Vagina (tissue), 2 donors: ENCODE results near the gene TSPEAR. TPM values are rescaled to one million over a fixed set of nuclear protein-coding genes. Genes with fewer than 3 reads are reported as not detected.

Experiments
- DNase-seq, 2 donors: peaks; one replicate each; pipeline ENCODE4 v3.0.0-alpha.2; 2017; ENCODE audit errors: extremely low spot score in 2 of 2
- H3K27ac ChIP-seq: fragments of 200-600 bp; sonication (generic); one replicate; pipeline ENCODE4 v1.5.1; 2019
- H3K27me3 ChIP-seq: fragments of 200-600 bp; sonication (generic); one replicate; pipeline ENCODE4 v1.5.1; 2019
- H3K36me3 ChIP-seq, 2 donors: fragments of 200-600 bp; sonication (generic); one replicate each; pipeline ENCODE4 v1.5.1; 2017 to 2019
- H3K4me1 ChIP-seq: fragments of 200-600 bp; sonication (generic); one replicate; pipeline ENCODE4 v1.5.1; 2019
- H3K4me3 ChIP-seq, 2 donors: fragments of 200-600 bp; sonication (generic); 1 replicate in 1 of 2; 2 replicates in 1 of 2; pipeline ENCODE4 v1.5.1; 2016 to 2019
- H3K9me3 ChIP-seq: fragments of 200-600 bp; sonication (generic); one replicate; pipeline ENCODE4 v1.5.1; 2019
- POLR2A ChIP-seq, 2 donors: fragments of 450-650 bp; IDR thresholded peaks; one replicate each; pipeline ENCODE4 v1.6.1; 2017; ENCODE audit warnings: antibody characterized with exemption in 2 of 2, mild to moderate bottlenecking in 2 of 2, moderate library complexity in 2 of 2
- POLR2AphosphoS5 ChIP-seq, 2 donors: sonication (generic); formaldehyde crosslinking; IDR thresholded peaks; one replicate each; pipeline ENCODE4 v1.9.0; 2017; ENCODE audit warnings: antibody characterized with exemption in 2 of 2, mild to moderate bottlenecking in 2 of 2, low read depth in 1 of 2; ENCODE audit not compliant: insufficient read depth in 1 of 2
- intact Hi-C: fragments of 100-400 bp; cut with DNase I; formaldehyde crosslinking; loops from one replicate; pipeline ENCODE4 v1.15.1; 2023
- total RNA-seq: library from RNA; depleted of rRNA; stranded (reverse); fragments of >200 nt; gene quantifications from one replicate; pipeline ENCODE4 v1.2.3, GENCODE V29; 2016
- TF ChIP-seq, protein P1 (sequence below), 3 experiments: fragments of 450-650 bp in 2 of 3; fragments of 200-600 bp in 1 of 3; sonication (generic) in 1 of 3; IDR thresholded peaks; one replicate each; pipeline ENCODE4 v1.5.1; 2017 to 2019; ENCODE audit warnings: antibody characterized with exemption in 3 of 3, mild to moderate bottlenecking in 2 of 3, moderate library complexity in 2 of 3

TSPEAR gene
- total RNA-seq, 1 donor from 2014 or later, result not detected

DNA sequence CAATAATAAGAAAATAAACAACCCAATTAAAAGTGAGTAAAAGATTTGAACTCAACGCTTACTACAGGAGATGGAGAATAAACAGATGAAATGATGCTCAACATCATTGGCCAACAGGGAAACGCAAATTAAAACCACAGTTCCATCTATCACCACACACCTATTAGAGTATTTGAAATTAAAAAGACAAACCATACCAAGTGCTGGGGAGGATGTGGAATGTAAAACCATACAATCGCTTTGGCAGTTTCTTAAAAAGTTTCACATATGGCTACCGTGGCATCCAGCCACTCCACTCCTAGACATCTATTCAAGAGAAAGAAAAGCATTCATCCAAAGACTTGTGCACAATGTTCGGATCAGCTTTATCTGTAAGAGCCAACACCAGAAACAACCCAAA, 257.3 kb downstream of the TSPEAR start:
- Histone ChIP-seq H3K27me3 (no peaks in the 10 kb centered on the region), H3K9me3 (no peaks in the 10 kb centered on the region), H3K4me1 (peaks cover 9% of the 10 kb centered on the region), H3K36me3 (no peaks in the 10 kb centered on the region), H3K4me3 (no peak overlapping the region), H3K27ac (no peak overlapping the region)
- TF ChIP-seq, protein P1, sequence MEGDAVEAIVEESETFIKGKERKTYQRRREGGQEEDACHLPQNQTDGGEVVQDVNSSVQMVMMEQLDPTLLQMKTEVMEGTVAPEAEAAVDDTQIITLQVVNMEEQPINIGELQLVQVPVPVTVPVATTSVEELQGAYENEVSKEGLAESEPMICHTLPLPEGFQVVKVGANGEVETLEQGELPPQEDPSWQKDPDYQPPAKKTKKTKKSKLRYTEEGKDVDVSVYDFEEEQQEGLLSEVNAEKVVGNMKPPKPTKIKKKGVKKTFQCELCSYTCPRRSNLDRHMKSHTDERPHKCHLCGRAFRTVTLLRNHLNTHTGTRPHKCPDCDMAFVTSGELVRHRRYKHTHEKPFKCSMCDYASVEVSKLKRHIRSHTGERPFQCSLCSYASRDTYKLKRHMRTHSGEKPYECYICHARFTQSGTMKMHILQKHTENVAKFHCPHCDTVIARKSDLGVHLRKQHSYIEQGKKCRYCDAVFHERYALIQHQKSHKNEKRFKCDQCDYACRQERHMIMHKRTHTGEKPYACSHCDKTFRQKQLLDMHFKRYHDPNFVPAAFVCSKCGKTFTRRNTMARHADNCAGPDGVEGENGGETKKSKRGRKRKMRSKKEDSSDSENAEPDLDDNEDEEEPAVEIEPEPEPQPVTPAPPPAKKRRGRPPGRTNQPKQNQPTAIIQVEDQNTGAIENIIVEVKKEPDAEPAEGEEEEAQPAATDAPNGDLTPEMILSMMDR (IDR thresholded peaks at IDR 0.05), result no peak
- TF ChIP-seq POLR2A (IDR thresholded peaks at IDR 0.05), result no peak
- no peak for TF ChIP-seq POLR2AphosphoS5 (IDR thresholded peaks at IDR 0.05; ENCODE audit: insufficient read depth in 1 of 2, low read depth in 1 of 2)
- no peak for DNase-seq
- intact Hi-C loops, result loop anchor here (10.0 kb wide), 1 partner anchor 131 kb away; the partner anchor contains the start of gene KRTAP10-5

DNA sequence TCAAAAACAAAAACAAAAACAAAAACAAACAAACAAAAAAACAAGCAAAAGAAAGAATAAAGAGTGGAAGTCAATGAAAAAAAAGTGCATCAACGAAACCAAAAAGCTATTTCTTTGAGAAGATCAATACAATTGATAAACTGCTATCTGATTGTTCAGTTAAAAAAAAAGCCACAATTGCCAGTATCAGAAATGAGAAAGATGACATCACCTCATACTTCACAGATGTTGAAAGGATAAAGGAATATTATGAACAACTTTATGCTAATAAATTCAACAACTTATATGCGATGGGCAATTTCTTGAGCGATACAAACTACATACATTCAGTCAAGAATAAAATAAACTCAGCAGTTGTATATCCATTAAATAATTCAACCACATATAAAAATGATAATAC, 258.3 kb downstream of the TSPEAR start:
- Histone ChIP-seq H3K9me3 (no peaks in the 10 kb centered on the region), H3K4me1 (peaks cover 9% of the 10 kb centered on the region), H3K4me3 (no peak overlapping the region), H3K27me3 (no peaks in the 10 kb centered on the region), H3K27ac (no peak overlapping the region), H3K36me3 (no peaks in the 10 kb centered on the region)
- TF ChIP-seq POLR2A (IDR thresholded peaks at IDR 0.05), result no peak
- TF ChIP-seq POLR2AphosphoS5 (IDR thresholded peaks at IDR 0.05; ENCODE audit: insufficient read depth in 1 of 2, low read depth in 1 of 2), result no peak
- TF ChIP-seq, protein P1 (IDR thresholded peaks at IDR 0.05), result no peak
- no peak for DNase-seq
- intact Hi-C loops, result loop anchor here (10.0 kb wide), 1 partner anchor 132 kb away; the partner anchor contains the start of gene KRTAP10-5

DNA sequence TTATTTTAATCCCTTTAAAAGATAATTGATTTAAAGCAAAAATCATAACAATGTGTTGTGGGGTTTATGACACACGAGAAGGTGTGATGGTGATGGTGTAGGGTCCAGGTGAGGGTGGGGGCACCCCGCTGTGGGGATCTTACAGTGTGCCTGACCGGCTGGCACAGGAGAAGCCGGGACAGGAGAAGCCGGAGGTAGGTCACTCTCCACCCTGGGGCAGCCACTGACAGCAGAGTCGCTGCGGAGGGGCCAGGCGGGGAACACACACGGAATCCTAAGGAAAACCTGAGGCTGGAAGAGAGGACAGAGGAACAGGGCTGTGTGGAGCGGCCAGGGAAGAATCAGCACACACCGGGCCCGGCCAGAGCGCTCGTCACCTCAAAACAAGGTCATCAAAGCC, 260.4 kb downstream of the TSPEAR start:
- no peak for TF ChIP-seq POLR2A (IDR thresholded peaks at IDR 0.05)
- TF ChIP-seq POLR2AphosphoS5 (IDR thresholded peaks at IDR 0.05; ENCODE audit: insufficient read depth in 1 of 2, low read depth in 1 of 2), result no peak
- TF ChIP-seq, protein P1 (IDR thresholded peaks at IDR 0.05), result no peak
- DNase-seq, result no peak
- H3K9me3 ChIP-seq, result no peaks in the 10 kb centered on the region
- no peaks in the 10 kb centered on the region for H3K27me3 ChIP-seq
- intact Hi-C loops, result loop anchor here (10.0 kb wide), 1 partner anchor 134 kb away; the partner anchor contains the start of gene KRTAP10-5
- peaks cover 4% of the 10 kb centered on the region for H3K4me1 ChIP-seq
- H3K27ac ChIP-seq, result no peak overlapping the region
- no peak overlapping the region for H3K4me3 ChIP-seq
- H3K36me3 ChIP-seq, result no peaks in the 10 kb centered on the region

DNA sequence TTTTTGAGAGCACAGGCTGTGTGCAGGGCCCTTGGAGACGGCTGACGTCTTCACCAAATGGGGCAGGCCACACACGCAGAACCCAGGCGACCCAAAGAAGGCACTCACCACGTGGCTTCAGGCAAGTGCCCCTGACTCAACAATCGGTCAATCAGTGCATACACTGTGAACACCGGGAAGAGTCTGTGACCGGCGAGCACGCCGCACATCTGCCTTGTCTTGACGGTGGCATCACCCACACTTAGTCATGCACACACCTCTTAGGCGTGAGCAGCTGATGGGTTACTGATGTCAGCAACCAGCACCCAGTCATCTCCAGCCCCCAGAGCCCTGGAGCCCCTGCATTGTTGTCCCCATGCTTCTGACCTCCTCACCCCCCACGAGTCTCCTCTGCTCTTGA, 261.0 kb downstream of the TSPEAR start:
- no peaks in the 10 kb centered on the region for H3K36me3 ChIP-seq
- H3K9me3 ChIP-seq, result no peaks in the 10 kb centered on the region
- no peaks in the 10 kb centered on the region for H3K4me1 ChIP-seq
- DNase-seq, result no peak
- intact Hi-C loops, result loop anchor here (10.0 kb wide), 1 partner anchor 134 kb away; the partner anchor contains the start of gene KRTAP10-5
- no peak overlapping the region for H3K4me3 ChIP-seq
- H3K27me3 ChIP-seq, result no peaks in the 10 kb centered on the region
- no peak overlapping the region for H3K27ac ChIP-seq
- TF ChIP-seq POLR2AphosphoS5 (IDR thresholded peaks at IDR 0.05; ENCODE audit: insufficient read depth in 1 of 2, low read depth in 1 of 2) (no peak), POLR2A (IDR thresholded peaks at IDR 0.05) (no peak)
- TF ChIP-seq, protein P1 (IDR thresholded peaks at IDR 0.05), result no peak

DNA sequence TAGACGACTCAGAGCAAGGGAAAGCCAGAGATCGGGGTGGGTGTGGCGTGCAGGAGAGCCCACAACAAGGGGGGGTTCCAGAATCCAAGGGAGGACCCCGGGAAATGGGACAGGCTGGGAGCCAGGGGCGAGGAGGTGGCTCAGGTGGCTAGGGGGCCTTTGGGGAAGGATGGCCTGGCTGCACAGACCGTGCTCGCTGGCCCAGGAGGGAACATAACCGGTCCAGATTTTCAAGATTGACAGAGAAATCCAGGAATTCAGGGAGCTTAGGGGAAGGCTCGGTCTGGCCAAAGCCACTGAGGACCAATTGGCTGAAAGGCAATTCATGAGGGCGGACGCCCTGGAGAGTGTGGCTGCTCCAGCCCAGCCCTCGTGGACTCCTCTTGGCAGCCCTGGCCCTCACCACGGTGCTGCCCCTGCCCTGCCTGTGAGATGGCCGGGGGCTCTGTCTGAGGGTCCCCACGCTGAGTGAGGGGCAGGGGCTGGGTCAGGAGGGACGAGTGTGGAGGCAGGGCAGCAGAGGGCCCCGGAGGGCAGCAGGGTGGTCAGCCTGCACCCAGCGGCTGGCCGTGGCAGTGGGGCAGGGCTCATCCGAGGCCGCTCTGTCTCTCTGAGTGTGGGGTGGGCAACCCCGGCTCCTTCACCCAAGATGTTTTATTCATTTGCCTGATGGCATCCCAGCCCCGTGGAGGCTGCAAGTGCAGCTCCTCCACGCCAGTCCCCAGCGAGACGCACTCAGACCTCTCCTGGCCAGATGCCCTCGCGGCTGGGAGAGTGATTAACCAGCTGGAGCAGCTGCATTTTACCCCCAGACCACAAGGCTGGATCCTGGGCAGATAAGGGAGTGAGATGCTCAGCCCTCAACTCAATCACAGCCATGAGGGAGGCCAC, 261.7 kb downstream of the TSPEAR start:
- DNase-seq, result no peak
- no peak overlapping the region for H3K4me3 ChIP-seq
- no peaks in the 10 kb centered on the region for H3K27me3 ChIP-seq
- H3K9me3 ChIP-seq, result no peaks in the 10 kb centered on the region
- no peak for TF ChIP-seq POLR2A (IDR thresholded peaks at IDR 0.05)
- no peak for TF ChIP-seq POLR2AphosphoS5 (IDR thresholded peaks at IDR 0.05; ENCODE audit: insufficient read depth in 1 of 2, low read depth in 1 of 2)
- TF ChIP-seq, protein P1 (IDR thresholded peaks at IDR 0.05), result no peak
- intact Hi-C loops, result loop anchor here (10.0 kb wide), 1 partner anchor 135 kb away; the partner anchor contains the start of gene KRTAP10-5
- H3K4me1 ChIP-seq, result no peaks in the 10 kb centered on the region
- no peak overlapping the region for H3K27ac ChIP-seq
- no peaks in the 10 kb centered on the region for H3K36me3 ChIP-seq
